Activated T-helper 1 cell treated with anti-CD3 and anti-CD28 coated beads, Interleukin-12 subunit alpha, Interleukin-12 subunit beta, Interleukin-2, Interleukin-4 antibody, amounts not matched to agents 30 ng/mL and 10 ng/mL and 1 ng/mL, durations not matched to agents 14 hours and 24 hours and 36 hours (primary cell): ENCODE results near the gene TUBB3. TPM values are rescaled to one million over a fixed set of nuclear protein-coding genes. Genes with fewer than 3 reads are reported as not detected.

Experiments
- DNase-seq: peaks from one replicate; pipeline ENCODE4 v3.0.0; 2021; ENCODE audit warnings: low spot score
- H3K27ac Mint-ChIP-seq: one replicate; pipeline ENCODE4 v1.8.0; 2021; ENCODE audit warnings: mild to moderate bottlenecking, mixed read lengths
- H3K27me3 Mint-ChIP-seq: one replicate; pipeline ENCODE4 v1.8.0; 2022; ENCODE audit warnings: mild to moderate bottlenecking, moderate library complexity, mixed read lengths; ENCODE audit not compliant: insufficient read depth
- H3K36me3 Mint-ChIP-seq: one replicate; pipeline ENCODE4 v1.8.0; 2021; ENCODE audit warnings: low read depth, mixed read lengths
- H3K4me1 Mint-ChIP-seq: one replicate; pipeline ENCODE4 v1.8.0; 2021; ENCODE audit warnings: low read depth, mixed read lengths
- H3K4me3 Mint-ChIP-seq: one replicate; pipeline ENCODE4 v1.8.0; 2021; ENCODE audit warnings: mild to moderate bottlenecking, moderate library complexity, mixed read lengths
- H3K9me3 Mint-ChIP-seq: one replicate; pipeline ENCODE4 v1.8.0; 2021; ENCODE audit warnings: mixed read lengths
- intact Hi-C: fragments of 100-400 bp; cut with micrococcal nuclease; formaldehyde crosslinking; loops from one replicate; pipeline ENCODE4 v1.15.1; 2024
- total RNA-seq: library from RNA; stranded (reverse); gene quantifications from 2 replicates; pipeline ENCODE4 v1.2.3, GENCODE V29; 2022

TUBB3 gene
- total RNA-seq, 1 donor from 2014 or later: 2.0 TPM

DNA sequence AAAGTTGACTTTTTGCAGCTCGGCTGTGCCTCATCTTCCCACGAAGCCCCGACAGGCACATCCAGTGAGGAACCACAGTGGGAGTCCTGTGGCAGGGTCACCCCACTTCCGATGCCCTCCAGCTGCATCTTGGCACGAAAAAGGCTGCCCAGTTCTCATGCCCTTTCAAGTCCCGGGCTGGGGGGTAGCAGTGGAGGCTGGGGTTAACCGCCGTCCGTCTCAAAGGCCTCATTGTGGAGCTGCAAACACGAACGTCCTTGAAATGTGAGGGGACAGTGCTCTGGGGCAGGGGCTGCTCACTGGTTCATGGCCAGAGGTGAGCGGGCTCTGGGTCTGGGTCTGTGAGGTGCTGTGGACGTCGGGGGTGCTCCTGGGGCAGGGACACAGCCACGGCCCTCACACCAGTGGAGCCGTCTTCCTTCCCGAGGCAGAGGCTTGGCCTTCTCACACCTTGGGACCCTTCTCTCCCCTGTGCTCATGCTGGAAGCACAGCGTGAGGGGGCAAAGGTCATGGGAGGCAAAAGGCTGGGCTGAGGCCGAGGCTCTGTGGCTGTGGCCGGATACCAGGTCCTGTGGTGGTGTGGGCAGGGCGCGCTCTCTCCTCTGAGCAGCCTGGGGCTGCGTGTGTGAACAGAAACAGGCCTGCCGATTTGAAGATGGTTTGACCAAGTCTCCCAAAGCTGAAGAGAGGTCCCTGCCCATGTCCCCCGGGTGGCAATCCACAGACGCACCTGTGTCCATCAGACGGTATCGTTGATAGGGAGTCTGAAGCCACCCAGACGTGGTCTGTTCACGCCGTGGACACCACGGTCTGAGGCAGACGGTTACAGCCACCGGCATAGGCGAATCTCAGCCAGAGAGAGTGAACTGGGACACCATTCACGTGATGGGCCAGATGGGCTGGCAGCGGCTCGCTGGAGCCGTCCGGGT is 7.6 kb upstream of the TUBB3 start:
- peaks cover 6% of the 10 kb centered on the region for H3K4me1 Mint-ChIP-seq
- H3K27ac Mint-ChIP-seq: no peak overlapping the region
- H3K9me3 Mint-ChIP-seq: no peaks in the 10 kb centered on the region
- H3K36me3 Mint-ChIP-seq: peaks cover 22% of the 10 kb centered on the region
- DNase-seq: no peak
- H3K4me3 Mint-ChIP-seq: peak overlapping the region; percentile 7
- peaks cover 8% of the 10 kb centered on the region for H3K27me3 Mint-ChIP-seq
- intact Hi-C loops: no loop called here

GRCh38 chr16:89917773-89918452 is 5.2 kb upstream of the TUBB3 start:
- Mint-ChIP-seq H3K27ac (peak overlapping the region; percentile 21), H3K9me3 (no peaks in the 10 kb centered on the region), H3K36me3 (peaks cover 14% of the 10 kb centered on the region), H3K4me1 (peaks cover 13% of the 10 kb centered on the region), H3K27me3 (peaks cover 13% of the 10 kb centered on the region), H3K4me3 (peak overlapping the region; percentile 60)
- peak; percentile 82 for DNase-seq
- intact Hi-C loops: no loop called here

- peaks cover 13% of the 10 kb centered on the region for H3K4me1 Mint-ChIP-seq
- DNase-seq: no peak
- no peaks in the 10 kb centered on the region for H3K9me3 Mint-ChIP-seq
- peaks cover 13% of the 10 kb centered on the region for H3K27me3 Mint-ChIP-seq
- intact Hi-C loops: no loop called here
- H3K36me3 Mint-ChIP-seq: peaks cover 9% of the 10 kb centered on the region
- peak within 1 kb of the TSS; percentile 21 for H3K27ac Mint-ChIP-seq
- peak within 1 kb of the TSS; percentile 60 for H3K4me3 Mint-ChIP-seq
Measured at GRCh38 chr16:89918453-89919347, 4.4 kb upstream of the TUBB3 start, which contains the start of gene MC1R. MC1R (plus strand) TSS chr16:89918862; CDS start chr16:89919259, 397 bp downstream.

DNA sequence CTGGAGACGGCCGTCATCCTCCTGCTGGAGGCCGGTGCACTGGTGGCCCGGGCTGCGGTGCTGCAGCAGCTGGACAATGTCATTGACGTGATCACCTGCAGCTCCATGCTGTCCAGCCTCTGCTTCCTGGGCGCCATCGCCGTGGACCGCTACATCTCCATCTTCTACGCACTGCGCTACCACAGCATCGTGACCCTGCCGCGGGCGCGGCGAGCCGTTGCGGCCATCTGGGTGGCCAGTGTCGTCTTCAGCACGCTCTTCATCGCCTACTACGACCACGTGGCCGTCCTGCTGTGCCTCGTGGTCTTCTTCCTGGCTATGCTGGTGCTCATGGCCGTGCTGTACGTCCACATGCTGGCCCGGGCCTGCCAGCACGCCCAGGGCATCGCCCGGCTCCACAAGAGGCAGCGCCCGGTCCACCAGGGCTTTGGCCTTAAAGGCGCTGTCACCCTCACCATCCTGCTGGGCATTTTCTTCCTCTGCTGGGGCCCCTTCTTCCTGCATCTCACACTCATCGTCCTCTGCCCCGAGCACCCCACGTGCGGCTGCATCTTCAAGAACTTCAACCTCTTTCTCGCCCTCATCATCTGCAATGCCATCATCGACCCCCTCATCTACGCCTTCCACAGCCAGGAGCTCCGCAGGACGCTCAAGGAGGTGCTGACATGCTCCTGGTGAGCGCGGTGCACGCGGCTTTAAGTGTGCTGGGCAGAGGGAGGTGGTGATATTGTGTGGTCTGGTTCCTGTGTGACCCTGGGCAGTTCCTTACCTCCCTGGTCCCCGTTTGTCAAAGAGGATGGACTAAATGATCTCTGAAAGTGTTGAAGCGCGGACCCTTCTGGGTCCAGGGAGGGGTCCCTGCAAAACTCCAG is 3.4 kb upstream of the TUBB3 start:
- H3K9me3 Mint-ChIP-seq: no peaks in the 10 kb centered on the region
- peaks cover 13% of the 10 kb centered on the region for H3K4me1 Mint-ChIP-seq
- H3K27me3 Mint-ChIP-seq: peaks cover 16% of the 10 kb centered on the region
- no peak overlapping the region for H3K27ac Mint-ChIP-seq
- H3K36me3 Mint-ChIP-seq: peaks cover 2% of the 10 kb centered on the region
- no peak for DNase-seq
- no peak overlapping the region for H3K4me3 Mint-ChIP-seq
- intact Hi-C loops: loop anchor here (5.0 to 10.0 kb wide), 3 partner anchors 105 to 217 kb away; partner anchors contain the start of genes SPATA2L, VPS9D1 and ZNF276

DNA sequence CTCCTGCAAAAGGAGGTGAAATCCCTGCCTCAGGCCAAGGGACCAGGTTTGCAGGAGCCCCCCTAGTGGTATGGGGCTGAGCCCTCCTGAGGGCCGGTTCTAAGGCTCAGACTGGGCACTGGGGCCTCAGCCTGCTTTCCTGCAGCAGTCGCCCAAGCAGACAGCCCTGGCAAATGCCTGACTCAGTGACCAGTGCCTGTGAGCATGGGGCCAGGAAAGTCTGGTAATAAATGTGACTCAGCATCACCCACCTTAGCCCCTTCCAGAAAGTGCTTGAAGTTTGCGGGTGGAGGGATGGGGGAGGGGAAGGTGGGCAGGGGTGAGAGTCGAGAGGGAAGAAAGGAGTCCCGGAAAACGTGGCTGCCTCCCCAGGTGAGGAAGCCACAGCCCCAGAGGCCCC is 2.4 kb upstream of the TUBB3 start:
- peaks cover 2% of the 10 kb centered on the region for H3K36me3 Mint-ChIP-seq
- H3K27me3 Mint-ChIP-seq: peaks cover 24% of the 10 kb centered on the region
- no peak for DNase-seq
- intact Hi-C loops: loop anchor here (5.0 to 10.0 kb wide), 3 partner anchors 104 to 218 kb away; partner anchors contain the start of genes SPATA2L, VPS9D1 and ZNF276
- no peak overlapping the region for H3K27ac Mint-ChIP-seq
- peak overlapping the region; percentile 51 for H3K4me3 Mint-ChIP-seq
- H3K9me3 Mint-ChIP-seq: no peaks in the 10 kb centered on the region
- H3K4me1 Mint-ChIP-seq: peaks cover 13% of the 10 kb centered on the region

DNA sequence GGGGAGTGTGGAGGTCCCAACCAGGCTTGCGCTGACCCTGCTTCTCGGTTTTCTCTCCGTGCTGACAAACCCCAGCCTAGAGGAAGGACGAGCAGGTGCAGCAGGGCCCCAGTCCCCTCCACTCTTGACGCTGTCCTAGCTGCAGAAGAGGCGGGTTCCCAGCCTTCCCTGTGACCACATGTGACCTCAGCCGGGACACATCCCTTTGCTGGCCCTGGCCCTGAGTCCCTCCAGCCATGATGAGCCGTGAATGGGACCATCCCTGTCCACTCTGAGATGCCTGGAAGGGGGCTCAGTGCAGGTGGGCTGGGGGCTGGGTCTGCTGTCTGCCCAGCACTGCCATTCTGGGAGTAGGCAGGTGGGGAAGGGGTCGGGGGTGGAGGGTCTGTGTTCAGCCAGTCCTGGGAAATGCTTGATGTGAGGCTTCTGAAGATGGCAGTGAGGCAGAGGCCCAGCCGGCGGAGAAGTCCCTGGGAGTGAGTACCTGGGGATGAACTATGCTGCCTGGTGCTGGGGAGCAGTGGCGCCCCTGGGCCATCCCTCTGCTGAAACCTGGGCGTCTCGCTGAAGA is 1.9 kb upstream of the TUBB3 start:
- Mint-ChIP-seq H3K36me3 (peaks cover under 1% of the 10 kb centered on the region), H3K27me3 (peaks cover 24% of the 10 kb centered on the region), H3K27ac (no peak overlapping the region), H3K4me3 (peak overlapping the region; percentile 83), H3K4me1 (peaks cover 13% of the 10 kb centered on the region), H3K9me3 (no peaks in the 10 kb centered on the region)
- DNase-seq: no peak
- intact Hi-C loops: loop anchor here (5.0 to 10.0 kb wide), 3 partner anchors 104 to 219 kb away; partner anchors contain the start of genes SPATA2L, VPS9D1 and ZNF276

GRCh38 chr16:89921702-89922476 is 1.3 kb upstream of the TUBB3 start:
- Mint-ChIP-seq H3K9me3 (no peaks in the 10 kb centered on the region), H3K27ac (peak overlapping the region; percentile 15), H3K4me1 (peaks cover 13% of the 10 kb centered on the region), H3K27me3 (peaks cover 29% of the 10 kb centered on the region), H3K4me3 (peak overlapping the region; percentile 83), H3K36me3 (no peaks in the 10 kb centered on the region)
- intact Hi-C loops: loop anchor here (1.0 to 10.0 kb wide), 5 partner anchors 32 to 220 kb away; partner anchors contain the start of genes FANCA, SPATA2L, VPS9D1 and ZNF276
- DNase-seq: no peak

- no peaks in the 10 kb centered on the region for H3K9me3 Mint-ChIP-seq
- peaks cover 12% of the 10 kb centered on the region for H3K4me1 Mint-ChIP-seq
- H3K27ac Mint-ChIP-seq: peak overlapping the region; percentile 15
Measured at GRCh38 chr16:89922477-89922883, 662 bp upstream of the TUBB3 start.

DNA sequence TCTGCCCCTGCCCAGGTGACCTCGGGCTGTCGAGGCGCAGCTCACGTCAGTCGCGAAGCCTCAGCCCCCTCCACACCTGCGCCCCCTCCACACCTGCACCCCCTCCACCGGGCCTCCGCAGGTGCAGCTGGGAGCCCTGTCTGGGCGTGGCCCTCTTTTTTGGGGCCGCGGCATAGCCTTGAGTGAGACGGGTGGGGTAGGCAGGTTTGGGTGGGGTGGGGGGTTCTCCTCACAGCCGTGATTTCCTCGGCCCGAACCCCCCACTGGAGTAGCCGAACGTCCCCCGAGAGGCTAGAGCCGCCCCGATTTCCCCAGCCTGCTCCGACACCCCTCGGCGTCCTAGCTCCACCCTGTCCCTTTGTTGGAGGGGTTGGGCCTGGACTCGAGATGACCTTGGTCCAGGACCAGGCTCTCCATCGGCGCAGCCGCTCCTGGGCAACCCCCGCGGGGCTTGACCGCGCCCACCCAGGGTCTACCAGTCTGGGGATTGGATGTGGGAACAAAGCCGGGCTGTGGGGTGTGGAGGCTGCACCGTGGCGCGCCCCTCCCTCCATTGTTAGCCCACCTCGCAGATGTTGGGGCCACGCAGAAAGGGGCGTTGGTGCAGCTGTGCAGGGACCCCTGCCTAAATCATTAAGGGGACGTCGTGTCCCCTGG is 626 bp downstream of the TUBB3 start:
- H3K9me3 Mint-ChIP-seq: no peaks in the 10 kb centered on the region
- intact Hi-C loops: loop anchor here (2.0 to 10.0 kb wide), 4 partner anchors 101 to 221 kb away; partner anchors contain the start of genes FANCA, SPATA2L, VPS9D1 and ZNF276
- H3K27me3 Mint-ChIP-seq: peaks cover 29% of the 10 kb centered on the region
- peaks cover 7% of the 10 kb centered on the region for H3K4me1 Mint-ChIP-seq
- H3K27ac Mint-ChIP-seq: no peak overlapping the region
- no peak for DNase-seq
- no peaks in the 10 kb centered on the region for H3K36me3 Mint-ChIP-seq
- peak overlapping the region; percentile 51 for H3K4me3 Mint-ChIP-seq

More at GRCh38 chr16:89922477-89922883, 662 bp upstream of the TUBB3 start:
- Mint-ChIP-seq H3K36me3 (no peaks in the 10 kb centered on the region), H3K27me3 (peaks cover 29% of the 10 kb centered on the region), H3K4me3 (peak overlapping the region; percentile 83)
- no peak for DNase-seq
- intact Hi-C loops: loop anchor here (1.0 to 10.0 kb wide), 5 partner anchors 32 to 220 kb away; partner anchors contain the start of genes FANCA, SPATA2L, VPS9D1 and ZNF276

GRCh38 chr16:89924297-89924924 is 1.3 kb downstream of the TUBB3 start:
- intact Hi-C loops: loop anchor here (5.0 to 10.0 kb wide), 3 partner anchors 100 to 222 kb away; partner anchors contain the start of genes SPATA2L, VPS9D1 and ZNF276
- Mint-ChIP-seq H3K36me3 (no peaks in the 10 kb centered on the region), H3K4me3 (peak overlapping the region; percentile 51), H3K4me1 (peaks cover 7% of the 10 kb centered on the region), H3K27ac (no peak overlapping the region), H3K27me3 (peaks cover 29% of the 10 kb centered on the region), H3K9me3 (no peaks in the 10 kb centered on the region)
- peak; percentile 25 for DNase-seq
